IMR-90 (cell line): ENCODE measurements around the gene PRLR. TPM values are rescaled to one million over a fixed set of nuclear protein-coding genes. Genes with fewer than 3 reads are reported as not detected.

Experiments used
- ATAC-seq: fragments of 200-7000 bp; cut with Tn5 transposase; 2 replicates; pipeline ENCODE4 v1.9.1; 2020; ENCODE audit warnings: low read depth, mild to moderate bottlenecking, moderate library complexity
- BruUV-seq: library from RNA; stranded (reverse); fragments of 400-500 nt; replicated peaks from 2 replicates; lab custom pipeline; 2021; lab: Mats Ljungman, UMichigan
- CTCF ChIA-PET: fragments of 300-600 bp; formaldehyde crosslinking; extraction: SDS; loops from one replicate; lab custom pipeline; 2021; ENCODE audit warnings: antibody characterized with exemption; lab: Yijun Ruan, JAX
- POLR2A ChIA-PET: fragments of 300-600 bp; sonication (Branson Sonifier 250); formaldehyde crosslinking; loops from one replicate; lab custom pipeline; 2022; ENCODE audit warnings: antibody characterized with exemption; ENCODE audit not compliant: unreplicated experiment; lab: Charles Lee
- DNase-seq: peaks from one replicate; pipeline ENCODE4 v3.0.0; 2013
- H2AFZ ChIP-seq: replicated peaks from 2 replicates; pipeline ENCODE3; 2013; ENCODE audit warnings: low read length, mild to moderate bottlenecking; ENCODE audit not compliant: poor library complexity
- H2AK5ac ChIP-seq: 2 replicates; pipeline ENCODE4 v1.6.1; 2013; ENCODE audit warnings: low read depth, low read length, inconsistent platforms
- H2AK9ac ChIP-seq: replicated peaks from 2 replicates; pipeline ENCODE3; 2013; ENCODE audit warnings: mild to moderate bottlenecking, low read depth, low read length, moderate library complexity; ENCODE audit not compliant: poor library complexity
- H2BK120ac ChIP-seq: 2 replicates; pipeline ENCODE4 v1.6.1; 2013; ENCODE audit warnings: low read depth, low read length, inconsistent platforms
- H2BK15ac ChIP-seq: 3 replicates; pipeline ENCODE4 v1.6.1; 2013; ENCODE audit warnings: low read depth, low read length, inconsistent platforms
- H2BK20ac ChIP-seq: 2 replicates; pipeline ENCODE4 v1.6.1; 2013; ENCODE audit warnings: low read depth, mild to moderate bottlenecking, inconsistent platforms, low read length, moderate library complexity
- H2BK5ac ChIP-seq: 2 replicates; pipeline ENCODE4 v1.6.1; 2013; ENCODE audit warnings: mild to moderate bottlenecking, low read depth, low read length, inconsistent platforms; ENCODE audit not compliant: poor library complexity, severe bottlenecking
- H3K14ac ChIP-seq: replicated peaks from 2 replicates; pipeline ENCODE4 v1.6.1; 2013; ENCODE audit warnings: low read depth, low read length, inconsistent platforms
- H3K18ac ChIP-seq: 2 replicates; pipeline ENCODE4 v1.6.1; 2013; ENCODE audit warnings: low read depth, low read length, control low read depth
- H3K23ac ChIP-seq: 2 replicates; pipeline ENCODE4 v1.6.1; 2013; ENCODE audit warnings: low read depth, low read length, inconsistent platforms
- H3K27ac ChIP-seq: 2 replicates; pipeline ENCODE4 v1.5.1; 2013; ENCODE audit warnings: mild to moderate bottlenecking, control low read depth, low read length; ENCODE audit not compliant: insufficient read depth
- H3K27me3 ChIP-seq: 2 replicates; pipeline ENCODE4 v1.6.1; 2013; ENCODE audit warnings: low read length; ENCODE audit not compliant: control insufficient read depth, insufficient read depth
- H3K36me3 ChIP-seq: 2 replicates; pipeline ENCODE4 v1.6.1; 2013; ENCODE audit warnings: low read length, mixed read lengths; ENCODE audit not compliant: control insufficient read depth, insufficient read depth
- H3K4ac ChIP-seq: 2 replicates; pipeline ENCODE4 v1.6.1; 2013; ENCODE audit warnings: low read depth, low read length, inconsistent platforms
- H3K4me1 ChIP-seq: 2 replicates; pipeline ENCODE4 v1.6.1; 2013; ENCODE audit warnings: low read length, mixed read lengths; ENCODE audit not compliant: control insufficient read depth, insufficient read depth
- H3K4me2 ChIP-seq: 2 replicates; pipeline ENCODE4 v1.6.1; 2013; ENCODE audit warnings: low read depth, mild to moderate bottlenecking, control low read depth, low read length, moderate library complexity
- H3K4me3 ChIP-seq: 2 replicates; pipeline ENCODE4 v1.5.1; 2013; ENCODE audit warnings: low read depth, mild to moderate bottlenecking, control low read depth, low read length, moderate library complexity; ENCODE audit not compliant: insufficient read depth
- H3K56ac ChIP-seq: 2 replicates; pipeline ENCODE4 v1.6.1; 2013; ENCODE audit warnings: low read length, inconsistent platforms; ENCODE audit not compliant: insufficient read depth; ENCODE audit errors: extremely low read depth
- H3K79me1 ChIP-seq, 2 experiments: 2 replicates each; pipeline ENCODE4 v1.6.1; 2013; ENCODE audit warnings: low read length in 2 of 2, inconsistent platforms in 1 of 2, low read depth in 1 of 2
- H3K9ac ChIP-seq: 2 replicates; pipeline ENCODE4 v1.6.1; 2013; ENCODE audit warnings: low read depth, low read length, control low read depth
- H3K9me1 ChIP-seq: 2 replicates; pipeline ENCODE4 v1.6.1; 2013; ENCODE audit warnings: low read length, inconsistent platforms; ENCODE audit not compliant: insufficient read depth
- H3K9me3 ChIP-seq: 2 replicates; pipeline ENCODE4 v1.6.1; 2013; ENCODE audit warnings: low read length; ENCODE audit not compliant: control insufficient read depth, insufficient read depth
- H4K20me1 ChIP-seq: 2 replicates; pipeline ENCODE4 v1.6.1; 2013; ENCODE audit warnings: low read length, inconsistent platforms; ENCODE audit not compliant: insufficient read depth
- H4K5ac ChIP-seq: 2 replicates; pipeline ENCODE4 v1.6.1; 2013; ENCODE audit warnings: mild to moderate bottlenecking, low read depth, low read length, control low read depth
- H4K8ac ChIP-seq, 2 experiments: 2 replicates each; pipeline ENCODE4 v1.6.1; 2013; ENCODE audit warnings: low read depth in 2 of 2, low read length in 2 of 2, control low read depth in 1 of 2, inconsistent platforms in 1 of 2
- H4K91ac ChIP-seq: 2 replicates; pipeline ENCODE4 v1.6.1; 2013; ENCODE audit warnings: low read depth, low read length, inconsistent platforms; ENCODE audit not compliant: insufficient read depth
- BHLHE40 ChIP-seq: fragments of 150-350 bp; IDR thresholded peaks from 2 replicates; pipeline ENCODE4 v1.6.1; 2016; ENCODE audit warnings: mild to moderate bottlenecking, low read depth, low read length
- CEBPB ChIP-seq: IDR thresholded peaks from 2 replicates; pipeline ENCODE4 v1.6.1; 2012; ENCODE audit warnings: low read depth, low read length, improper control_type of control experiment
- CHD1 ChIP-seq: IDR thresholded peaks from 2 replicates; pipeline ENCODE4 v1.6.1; 2012; ENCODE audit warnings: low read depth, low read length, improper control_type of control experiment
- FOS ChIP-seq: fragments of 150-350 bp; IDR thresholded peaks from 2 replicates; pipeline ENCODE4 v1.6.1; 2016; ENCODE audit warnings: low read depth, low read length
- MAFK ChIP-seq: IDR thresholded peaks from 2 replicates; pipeline ENCODE4 v1.6.1; 2012; ENCODE audit warnings: low read depth, low read length, improper control_type of control experiment
- MAZ ChIP-seq: IDR thresholded peaks from 2 replicates; pipeline ENCODE4 v1.6.1; 2012; ENCODE audit warnings: low read depth, mild to moderate bottlenecking, low read length, improper control_type of control experiment, moderate library complexity, borderline replicate concordance
- MXI1 ChIP-seq: IDR thresholded peaks from 2 replicates; pipeline ENCODE4 v1.6.1; 2012; ENCODE audit warnings: low read depth, mild to moderate bottlenecking, low read length, moderate library complexity, borderline replicate concordance
- NFE2L2 ChIP-seq: fragments of 150-350 bp; IDR thresholded peaks from 2 replicates; pipeline ENCODE4 v1.6.1; 2016; ENCODE audit warnings: low read depth, mild to moderate bottlenecking, low read length
- POLR2A ChIP-seq: IDR thresholded peaks from 2 replicates; pipeline ENCODE4 v1.6.1; 2012; ENCODE audit warnings: mild to moderate bottlenecking, low read depth, low read length
- RAD21 ChIP-seq: IDR thresholded peaks from 2 replicates; pipeline ENCODE4 v1.6.1; 2012; ENCODE audit warnings: low read length, improper control_type of control experiment
- RCOR1 ChIP-seq: IDR thresholded peaks from 2 replicates; pipeline ENCODE4 v1.6.1; 2012; ENCODE audit warnings: mild to moderate bottlenecking, low read length, improper control_type of control experiment; ENCODE audit not compliant: insufficient replicate concordance
- RFX5 ChIP-seq: IDR thresholded peaks from 2 replicates; pipeline ENCODE4 v1.8.0; 2012; ENCODE audit warnings: low read depth, mild to moderate bottlenecking, low read length, moderate library complexity
- SMC3 ChIP-seq: fragments of 150-350 bp; IDR thresholded peaks from 2 replicates; pipeline ENCODE4 v1.6.1; 2016; ENCODE audit warnings: low read depth, mild to moderate bottlenecking, antibody characterized with exemption, low read length, moderate library complexity
- WGBS, 2 experiments: methylation state at CpG; one replicate each; pipeline versions ENCODE4 v1.1.5 to v1.1.7; 2013; ENCODE audit warnings: missing lambda C conversion rate in 2 of 2; ENCODE audit not compliant: insufficient read length in 1 of 2; ENCODE audit errors: extremely low coverage in 2 of 2; 5-methylcytosine and 5-hydroxymethylcytosine counted together
- dilution Hi-C: fragments of 300-500 bp; cut with HindIII; formaldehyde crosslinking; loops from one replicate; pipeline ENCODE4 v1.14.3; 2018; ENCODE audit warnings: low sequenced_read_pairs; ENCODE audit not compliant: unreplicated experiment
- in situ Hi-C: fragments of 300-500 bp; cut with MboI; formaldehyde crosslinking; loops from 3 replicates; pipeline ENCODE4 v1.14.3; 2019; ENCODE audit warnings: low sequenced_read_pairs, inconsistent platforms, mixed read lengths
- intact Hi-C: fragments of 100-400 bp; cut with micrococcal nuclease; formaldehyde crosslinking; loops from 2 replicates; pipeline ENCODE4 v1.10.0; 2022
- polyA plus RNA-seq, 3 experiments: library from polyadenylated mRNA; depleted of rRNA; stranded (reverse); fragments of >200 nt; gene quantifications; 2 replicates each; pipeline ENCODE4 v1.2.3, GENCODE V29; 2012; ENCODE audit warnings: low replicate concordance in 1 of 3
- total RNA-seq: library from RNA; depleted of rRNA; stranded (reverse); fragments of >200 nt; gene quantifications from 2 replicates; pipeline ENCODE4 v1.2.3, GENCODE V29; 2012
- TF ChIP-seq, protein P1 (sequence below): fragments of 150-350 bp; IDR thresholded peaks from 2 replicates; pipeline ENCODE4 v1.6.1; 2017; ENCODE audit warnings: mild to moderate bottlenecking, antibody characterized with exemption, low read length, low read depth
- TF ChIP-seq, protein P2 (sequence below): conservative IDR thresholded peaks from 2 replicates; pipeline ENCODE4 v1.5.1; 2012; ENCODE audit warnings: mild to moderate bottlenecking, low read depth, low read length, improper control_type of control experiment
- TF ChIP-seq, protein P3 (sequence below): fragments of 150-350 bp; IDR thresholded peaks from 2 replicates; pipeline ENCODE4 v1.6.1; 2016; ENCODE audit warnings: low read depth, mild to moderate bottlenecking, low read length, moderate library complexity, borderline replicate concordance

PRLR gene
- total and polyA plus RNA-seq, 2 of the 4 experiments (the other 2 are of a cell fraction) = 0.24 to 0.54 TPM

DNA sequence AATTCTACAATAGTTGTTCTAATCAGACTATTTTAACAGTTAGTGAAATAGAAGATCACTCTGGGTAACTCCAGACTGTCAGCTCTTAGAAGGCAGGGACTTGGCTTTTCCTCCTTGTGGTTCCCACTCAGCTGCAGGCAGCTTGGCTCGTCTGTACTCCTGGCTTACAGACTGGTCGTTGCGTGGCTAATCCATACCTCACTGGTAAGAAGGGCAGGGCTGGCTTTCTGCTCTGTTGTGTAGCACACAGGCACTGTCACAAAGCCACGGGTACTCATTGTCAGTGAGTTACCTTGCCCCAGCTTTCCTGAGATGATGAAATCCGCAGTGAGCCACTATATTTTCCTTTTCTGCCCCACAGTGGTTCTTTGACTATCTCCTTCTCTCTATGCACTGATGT, 1.8 kb upstream of the PRLR start:
- BruUV-seq = no TSS peak
- no peak overlapping the region for H2BK120ac ChIP-seq
- intact Hi-C loops = no loop called here
- H3K14ac ChIP-seq = no peak overlapping the region
- POLR2A ChIA-PET = no interaction called here
- DNase-seq (no peak), ATAC-seq (no peak)
- no peak overlapping the region for H3K23ac ChIP-seq
- dilution Hi-C loops = no loop called here
- no peak overlapping the region for H4K91ac ChIP-seq
- no peaks in the 10 kb centered on the region; the same call in 1 of the 2 replicates for H3K4me1 ChIP-seq
- H3K4ac ChIP-seq = no peak overlapping the region
- H3K27ac ChIP-seq = no peak overlapping the region
- H3K4me2 ChIP-seq = no peak overlapping the region
- H3K27me3 ChIP-seq = peaks cover 45% of the 10 kb centered on the region
- no peak for TF ChIP-seq MXI1
- no peak for TF ChIP-seq SMC3
- TF ChIP-seq CEBPB = no peak
- TF ChIP-seq MAZ = no peak
- TF ChIP-seq RFX5 = no peak
- no peak for TF ChIP-seq POLR2A
- TF ChIP-seq, protein P1, sequence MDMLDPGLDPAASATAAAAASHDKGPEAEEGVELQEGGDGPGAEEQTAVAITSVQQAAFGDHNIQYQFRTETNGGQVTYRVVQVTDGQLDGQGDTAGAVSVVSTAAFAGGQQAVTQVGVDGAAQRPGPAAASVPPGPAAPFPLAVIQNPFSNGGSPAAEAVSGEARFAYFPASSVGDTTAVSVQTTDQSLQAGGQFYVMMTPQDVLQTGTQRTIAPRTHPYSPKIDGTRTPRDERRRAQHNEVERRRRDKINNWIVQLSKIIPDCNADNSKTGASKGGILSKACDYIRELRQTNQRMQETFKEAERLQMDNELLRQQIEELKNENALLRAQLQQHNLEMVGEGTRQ = no peak
- no peak for TF ChIP-seq CHD1
- TF ChIP-seq, protein P2, sequence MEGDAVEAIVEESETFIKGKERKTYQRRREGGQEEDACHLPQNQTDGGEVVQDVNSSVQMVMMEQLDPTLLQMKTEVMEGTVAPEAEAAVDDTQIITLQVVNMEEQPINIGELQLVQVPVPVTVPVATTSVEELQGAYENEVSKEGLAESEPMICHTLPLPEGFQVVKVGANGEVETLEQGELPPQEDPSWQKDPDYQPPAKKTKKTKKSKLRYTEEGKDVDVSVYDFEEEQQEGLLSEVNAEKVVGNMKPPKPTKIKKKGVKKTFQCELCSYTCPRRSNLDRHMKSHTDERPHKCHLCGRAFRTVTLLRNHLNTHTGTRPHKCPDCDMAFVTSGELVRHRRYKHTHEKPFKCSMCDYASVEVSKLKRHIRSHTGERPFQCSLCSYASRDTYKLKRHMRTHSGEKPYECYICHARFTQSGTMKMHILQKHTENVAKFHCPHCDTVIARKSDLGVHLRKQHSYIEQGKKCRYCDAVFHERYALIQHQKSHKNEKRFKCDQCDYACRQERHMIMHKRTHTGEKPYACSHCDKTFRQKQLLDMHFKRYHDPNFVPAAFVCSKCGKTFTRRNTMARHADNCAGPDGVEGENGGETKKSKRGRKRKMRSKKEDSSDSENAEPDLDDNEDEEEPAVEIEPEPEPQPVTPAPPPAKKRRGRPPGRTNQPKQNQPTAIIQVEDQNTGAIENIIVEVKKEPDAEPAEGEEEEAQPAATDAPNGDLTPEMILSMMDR = no peak
- no peak for TF ChIP-seq RAD21
- TF ChIP-seq BHLHE40 = no peak
- TF ChIP-seq, protein P3, sequence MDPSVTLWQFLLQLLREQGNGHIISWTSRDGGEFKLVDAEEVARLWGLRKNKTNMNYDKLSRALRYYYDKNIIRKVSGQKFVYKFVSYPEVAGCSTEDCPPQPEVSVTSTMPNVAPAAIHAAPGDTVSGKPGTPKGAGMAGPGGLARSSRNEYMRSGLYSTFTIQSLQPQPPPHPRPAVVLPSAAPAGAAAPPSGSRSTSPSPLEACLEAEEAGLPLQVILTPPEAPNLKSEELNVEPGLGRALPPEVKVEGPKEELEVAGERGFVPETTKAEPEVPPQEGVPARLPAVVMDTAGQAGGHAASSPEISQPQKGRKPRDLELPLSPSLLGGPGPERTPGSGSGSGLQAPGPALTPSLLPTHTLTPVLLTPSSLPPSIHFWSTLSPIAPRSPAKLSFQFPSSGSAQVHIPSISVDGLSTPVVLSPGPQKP = no peak
- TF ChIP-seq FOS = no peak
- TF ChIP-seq MAFK = no peak
- no peak for TF ChIP-seq NFE2L2
- TF ChIP-seq RCOR1 = no peak
- no peak overlapping the region for H4K8ac ChIP-seq
- no peaks in the 10 kb centered on the region for H3K36me3 ChIP-seq
- no peak overlapping the region for H2AFZ ChIP-seq
- in situ Hi-C loops = no loop called here
- H3K9me3 ChIP-seq = no peaks in the 10 kb centered on the region
- H4K20me1 ChIP-seq = no peaks in the 10 kb centered on the region
- H3K9ac ChIP-seq = no peak overlapping the region
- CTCF ChIA-PET = no interaction called here
- no peak overlapping the region for H3K18ac ChIP-seq
- no peaks in the 10 kb centered on the region for H3K9me1 ChIP-seq
- no peak overlapping the region for H2BK5ac ChIP-seq
- no peaks in the 10 kb centered on the region for H3K79me1 ChIP-seq
- no CpG with 5 or more reads among the region's 5 CpGs for WGBS, 2 experiments
- no peak overlapping the region for H2AK9ac ChIP-seq
- H2AK5ac ChIP-seq = no peak overlapping the region
- H3K4me3 ChIP-seq = no peak overlapping the region
- H2BK20ac ChIP-seq = no peak overlapping the region
- H2BK15ac ChIP-seq = no peak overlapping the region
- H4K5ac ChIP-seq = no peak overlapping the region
- no peak overlapping the region for H3K56ac ChIP-seq
